ENCODE measurements around the gene BACE2.
"Not testable (repeated sequence)": the region's sequence is repeated elsewhere in the genome, so short reads cannot be mapped to it uniquely, and the experiment has no call there.

The BACE2 gene

DNA sequence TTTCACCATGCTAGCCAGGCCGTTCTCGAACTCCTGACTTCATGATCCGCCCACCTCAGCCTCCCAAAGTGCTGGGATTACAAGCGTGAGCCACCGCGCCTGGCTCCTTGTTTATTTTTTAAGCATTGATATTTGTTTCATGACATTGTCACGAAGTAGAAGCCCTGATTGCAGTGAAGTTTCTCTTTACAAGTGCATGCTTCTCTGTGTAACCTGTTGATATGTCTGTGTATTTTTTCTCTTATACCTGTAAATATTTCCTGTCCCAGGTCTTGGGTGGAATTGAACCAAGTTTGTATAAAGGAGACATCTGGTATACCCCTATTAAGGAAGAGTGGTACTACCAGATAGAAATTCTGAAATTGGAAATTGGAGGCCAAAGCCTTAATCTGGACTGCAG is 75.1 kb downstream of the BACE2 start:
- DNase-seq = no peak

DNA sequence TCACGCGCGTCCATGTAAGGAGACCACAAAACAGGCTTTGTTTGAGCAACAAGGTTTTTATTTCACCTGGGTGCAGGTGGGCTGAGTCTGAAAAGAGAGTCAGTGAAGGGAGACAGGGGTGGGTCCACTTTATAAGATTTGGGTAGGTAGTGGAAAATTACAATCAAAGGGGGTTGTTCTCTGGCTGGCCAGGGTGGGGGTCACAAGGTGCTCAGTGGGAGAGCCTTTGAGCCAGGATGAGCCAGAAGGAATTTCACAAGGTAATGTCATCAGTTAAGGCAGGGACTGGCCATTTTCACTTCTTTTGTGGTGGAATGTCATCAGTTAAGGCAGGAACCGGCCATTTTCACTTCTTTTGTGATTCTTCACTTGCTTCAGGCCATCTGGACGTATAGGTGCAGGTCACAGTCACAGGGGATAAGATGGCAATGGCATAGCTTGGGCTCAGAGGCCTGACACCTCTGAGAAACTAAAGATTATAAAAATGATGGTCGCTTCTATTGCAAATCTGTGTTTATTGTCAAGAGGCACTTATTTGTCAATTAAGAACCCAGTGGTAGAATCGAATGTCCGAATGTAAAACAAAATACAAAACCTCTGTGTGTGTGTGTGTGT is 76.4 kb downstream of the BACE2 start:
- DNase-seq = not testable (repeated sequence)

DNA sequence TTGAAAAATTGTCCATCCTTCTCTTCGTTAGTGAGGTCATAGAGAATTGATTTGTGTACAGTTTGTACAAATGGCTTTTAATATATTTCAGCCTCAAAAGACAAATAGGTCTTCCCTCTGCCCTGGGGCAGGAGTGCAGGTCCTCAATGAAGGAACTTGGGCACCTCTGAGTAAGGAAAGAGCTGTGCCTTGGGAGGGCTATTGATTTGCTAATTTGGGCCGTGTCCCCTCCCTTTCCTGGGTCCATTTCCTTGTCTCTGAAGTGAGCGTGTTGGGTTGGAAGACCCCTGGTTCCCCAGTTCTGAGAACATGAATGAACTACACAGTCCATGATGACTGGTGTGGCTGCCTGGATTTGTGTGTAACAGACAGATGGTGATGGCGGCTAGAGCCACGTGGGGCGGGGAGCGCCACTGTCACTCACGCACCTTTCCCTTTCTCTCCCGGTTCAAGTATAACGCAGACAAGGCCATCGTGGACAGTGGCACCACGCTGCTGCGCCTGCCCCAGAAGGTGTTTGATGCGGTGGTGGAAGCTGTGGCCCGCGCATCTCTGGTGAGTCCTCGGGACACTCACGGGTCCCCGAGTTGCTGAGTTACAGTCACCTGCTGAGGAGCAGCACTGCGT is 77.7 kb downstream of the BACE2 start:
- no peak for DNase-seq

DNA sequence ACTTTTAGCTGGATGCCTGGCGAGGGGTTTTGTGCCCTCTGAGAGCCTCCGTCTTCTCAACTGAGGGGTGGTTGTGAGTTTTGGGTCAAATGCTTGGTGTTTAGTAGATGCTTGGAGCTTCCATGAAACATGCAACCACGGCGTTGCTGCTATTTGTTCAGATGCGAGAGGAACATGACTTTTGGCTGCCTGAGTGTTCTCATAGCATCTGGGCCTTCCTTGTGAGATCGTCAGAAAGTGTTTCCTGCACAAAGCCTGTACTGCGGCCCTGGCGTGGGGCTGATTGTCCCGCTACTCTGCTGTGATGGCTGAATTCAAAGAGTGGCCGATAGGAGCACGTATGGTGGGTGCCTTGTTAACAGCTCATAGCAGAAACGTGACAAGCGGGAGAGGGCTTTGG is 78.8 kb downstream of the BACE2 start:
- no peak for DNase-seq

DNA sequence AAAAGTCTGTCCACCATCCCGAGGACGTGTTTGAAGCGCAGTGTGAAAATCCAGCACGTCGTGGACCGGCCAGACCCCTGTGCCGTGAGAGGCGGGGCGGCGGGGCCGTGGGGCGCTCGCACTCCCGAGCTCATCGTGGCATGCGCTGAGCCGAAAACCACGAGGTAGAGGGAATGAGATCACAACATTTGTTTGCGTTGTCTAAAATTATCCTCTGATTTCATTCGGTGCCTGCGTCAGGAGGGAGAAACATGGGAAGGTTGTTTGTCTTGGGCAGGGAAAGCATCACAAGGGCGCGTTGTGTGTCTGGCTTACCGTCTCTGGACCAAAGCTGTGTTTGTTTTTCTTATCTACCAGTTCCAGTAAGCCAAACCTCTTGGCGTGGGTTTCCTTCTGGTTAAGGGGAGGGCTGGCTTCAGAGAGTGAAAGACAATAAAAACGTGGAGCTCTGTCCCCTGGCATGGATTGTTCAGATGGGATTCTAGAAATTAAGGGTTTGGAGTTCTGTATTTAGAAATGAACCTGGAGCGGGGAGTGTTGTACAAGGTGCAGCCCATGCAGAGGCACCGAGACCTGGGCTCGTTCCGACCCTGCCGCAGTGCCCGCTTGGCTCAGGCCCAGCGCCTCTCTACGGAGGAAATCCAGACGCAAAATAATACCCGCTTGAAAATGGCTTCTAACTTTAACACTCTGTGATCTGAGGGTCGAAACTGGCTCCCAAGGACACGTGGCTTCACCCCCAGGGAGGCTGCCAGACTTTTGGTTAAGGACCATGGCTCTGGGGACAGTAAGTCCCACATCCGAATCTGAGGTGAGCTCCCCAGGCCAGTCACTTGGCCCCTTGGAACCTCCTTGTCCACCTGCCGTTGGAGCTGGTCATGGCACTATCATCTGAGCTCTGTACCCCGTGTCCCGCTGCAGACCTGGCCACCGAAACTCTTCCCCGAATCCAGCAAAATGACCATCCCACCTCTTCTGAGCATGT is 79.9 kb downstream of the BACE2 start:
- DNase-seq = no peak

DNA sequence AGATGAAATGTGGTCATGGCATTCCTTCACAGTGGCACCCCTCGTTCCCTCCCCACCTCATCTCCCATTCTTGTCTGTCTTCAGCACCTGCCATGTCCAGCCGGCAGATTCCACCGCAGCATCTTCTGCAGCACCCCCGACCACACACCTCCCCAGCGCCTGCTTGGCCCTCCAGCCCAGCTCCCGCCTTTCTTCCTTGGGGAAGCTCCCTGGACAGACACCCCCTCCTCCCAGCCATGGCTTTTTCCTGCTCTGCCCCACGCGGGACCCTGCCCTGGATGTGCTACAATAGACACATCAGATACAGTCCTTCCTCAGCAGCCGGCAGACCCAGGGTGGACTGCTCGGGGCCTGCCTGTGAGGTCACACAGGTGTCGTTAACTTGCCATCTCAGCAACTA is 81.5 kb downstream of the BACE2 start:
- DNase-seq = no peak

DNA sequence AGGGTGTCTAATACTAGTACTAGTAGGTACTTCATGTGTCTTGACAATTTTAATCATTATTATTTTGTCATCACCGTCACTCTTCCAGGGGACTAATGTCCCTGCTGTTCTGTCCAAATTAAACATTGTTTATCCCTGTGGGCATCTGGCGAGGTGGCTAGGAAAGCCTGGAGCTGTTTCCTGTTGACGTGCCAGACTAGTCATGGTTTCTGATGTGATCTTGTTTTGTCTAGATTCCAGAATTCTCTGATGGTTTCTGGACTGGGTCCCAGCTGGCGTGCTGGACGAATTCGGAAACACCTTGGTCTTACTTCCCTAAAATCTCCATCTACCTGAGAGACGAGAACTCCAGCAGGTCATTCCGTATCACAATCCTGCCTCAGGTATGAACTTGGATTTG is 82.6 kb downstream of the BACE2 start:
- no peak for DNase-seq

DNA sequence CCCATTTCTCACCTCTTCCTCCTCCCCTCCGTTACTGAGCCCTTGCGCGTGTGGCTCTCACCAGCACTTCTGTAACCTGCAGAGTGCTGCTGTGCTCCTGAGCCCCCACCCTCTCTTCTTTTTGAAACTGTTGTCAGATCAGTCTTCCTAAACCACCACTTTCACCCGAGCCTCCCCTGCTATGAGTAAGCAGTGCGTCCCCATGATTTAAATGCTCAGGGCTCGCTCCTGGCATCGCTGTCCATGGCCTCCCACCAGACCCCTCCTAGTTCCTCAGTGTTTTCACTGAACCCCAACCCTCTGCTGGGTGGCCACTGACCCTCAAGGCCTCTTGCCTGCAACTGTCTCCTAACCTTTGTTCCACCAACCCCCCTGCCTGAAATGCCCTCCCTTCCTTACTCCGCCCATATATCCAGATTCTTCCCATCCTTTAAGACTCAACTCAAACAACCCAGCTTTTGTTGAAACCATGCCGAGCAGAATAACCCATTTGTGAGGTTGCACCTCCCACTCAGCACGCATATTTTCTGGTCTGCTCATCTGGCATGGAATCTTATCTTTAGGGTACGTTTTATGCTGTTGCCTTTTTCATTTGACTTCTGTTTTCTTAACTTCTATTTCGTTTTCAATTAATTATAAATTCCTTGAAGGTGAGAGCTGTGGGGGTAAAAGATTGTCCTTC is 84.1 kb downstream of the BACE2 start:
- no peak for DNase-seq

DNA sequence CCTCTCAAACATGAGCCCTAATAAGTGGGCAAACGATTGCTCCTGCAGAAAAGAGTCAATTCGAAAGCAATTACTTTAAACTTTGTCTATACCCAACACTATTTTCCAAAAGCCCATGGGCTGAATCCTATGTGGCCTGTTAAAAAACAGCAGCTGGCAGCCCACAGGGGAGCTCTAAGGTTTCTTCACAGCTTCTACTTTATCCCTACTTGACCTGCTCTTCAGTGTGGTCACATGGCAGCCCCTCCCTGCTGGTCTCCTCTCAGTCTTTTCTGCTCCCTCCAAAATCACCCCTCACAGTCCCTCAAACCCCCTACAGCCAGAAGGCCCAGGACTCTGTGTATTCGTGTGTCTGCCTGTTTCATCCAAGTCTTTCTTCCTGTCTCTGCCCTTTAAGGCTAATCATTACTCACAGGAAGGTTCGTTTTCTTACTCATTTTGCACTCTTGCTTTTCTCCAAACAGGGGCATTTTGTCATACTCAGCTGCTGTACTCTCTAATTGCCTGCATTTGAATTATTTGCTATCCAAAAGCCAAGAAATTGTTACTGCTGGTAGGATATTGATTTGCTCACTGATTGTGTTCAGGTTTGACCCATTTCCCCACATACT is 86.2 kb downstream of the BACE2 start:
- DNase-seq = no peak

DNA sequence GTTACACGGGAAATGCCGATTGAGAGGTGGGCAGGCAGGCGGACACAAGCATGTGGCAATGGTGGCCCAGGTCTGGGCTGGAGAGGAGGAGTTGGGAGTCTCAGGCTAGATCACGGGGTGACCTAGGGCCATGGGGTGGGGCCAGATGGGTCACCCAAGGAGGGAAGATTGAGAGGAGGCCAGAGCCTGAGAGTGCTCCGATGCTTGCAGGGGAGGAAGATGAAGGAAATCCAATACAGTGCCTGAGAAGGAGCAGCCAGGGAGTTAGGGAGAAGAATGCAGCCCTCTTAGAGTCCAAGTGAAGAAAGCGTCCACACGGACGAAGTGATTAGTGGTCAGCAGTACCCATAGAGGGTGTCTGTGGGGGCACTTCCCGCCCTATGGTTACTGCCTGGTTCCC is 87.2 kb downstream of the BACE2 start:
- no peak for DNase-seq

DNA sequence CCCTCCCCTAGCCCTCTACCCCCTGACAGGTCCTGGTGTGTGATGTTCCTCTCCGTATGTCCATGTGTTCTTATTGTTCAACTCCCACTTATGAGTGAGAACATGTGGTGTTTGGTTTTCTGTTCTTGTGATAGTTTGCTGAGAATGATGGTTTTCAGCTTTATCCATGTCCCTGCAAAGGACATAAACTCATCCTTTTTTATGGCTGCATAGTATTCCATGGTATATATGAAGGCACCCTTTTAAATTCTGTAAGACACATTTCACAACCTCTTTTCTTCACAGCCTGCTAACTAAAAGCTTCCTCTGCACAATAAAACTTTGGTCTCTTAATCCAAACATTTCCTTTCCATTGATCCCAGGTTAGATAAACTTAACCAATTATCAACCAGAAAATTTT is 88.3 kb downstream of the BACE2 start:
- DNase-seq = not testable (repeated sequence)

DNA sequence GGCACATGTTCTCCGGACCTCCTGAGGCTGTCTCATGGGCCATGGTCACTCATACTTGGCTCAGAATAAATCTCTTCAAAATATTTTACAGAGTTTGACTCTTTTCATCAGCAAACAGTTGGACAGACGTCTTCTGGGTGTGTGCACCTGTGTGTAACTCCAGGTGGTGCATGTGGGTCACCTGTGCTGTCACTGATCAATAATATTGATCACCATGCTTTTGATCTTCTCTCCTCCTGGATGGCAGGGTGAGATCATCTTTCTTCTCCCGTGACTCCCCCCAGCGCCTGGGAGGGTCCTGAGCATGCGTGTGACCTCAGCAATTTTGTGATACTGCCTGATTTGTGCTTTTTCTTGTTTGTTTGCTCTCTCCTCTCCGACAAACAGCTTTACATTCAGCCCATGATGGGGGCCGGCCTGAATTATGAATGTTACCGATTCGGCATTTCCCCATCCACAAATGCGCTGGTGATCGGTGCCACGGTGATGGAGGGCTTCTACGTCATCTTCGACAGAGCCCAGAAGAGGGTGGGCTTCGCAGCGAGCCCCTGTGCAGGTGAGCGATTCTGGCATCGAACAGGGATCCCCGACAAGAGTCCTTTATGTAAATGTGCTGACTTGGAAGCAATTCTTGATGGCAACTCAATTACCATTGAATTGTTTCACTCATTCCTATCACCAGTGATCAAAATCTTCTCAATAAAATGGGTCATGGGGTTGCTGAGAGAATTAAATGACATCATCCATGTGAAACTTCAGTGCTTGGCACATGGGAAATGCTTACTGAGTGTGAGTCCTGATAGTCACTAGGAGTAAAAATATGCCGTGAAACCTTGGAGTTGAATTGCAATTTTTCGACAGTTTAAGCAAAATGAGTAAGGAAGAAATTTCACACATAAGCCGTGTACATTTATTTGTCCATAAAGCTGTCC is 89.1 kb downstream of the BACE2 start:
- no peak for DNase-seq

DNA sequence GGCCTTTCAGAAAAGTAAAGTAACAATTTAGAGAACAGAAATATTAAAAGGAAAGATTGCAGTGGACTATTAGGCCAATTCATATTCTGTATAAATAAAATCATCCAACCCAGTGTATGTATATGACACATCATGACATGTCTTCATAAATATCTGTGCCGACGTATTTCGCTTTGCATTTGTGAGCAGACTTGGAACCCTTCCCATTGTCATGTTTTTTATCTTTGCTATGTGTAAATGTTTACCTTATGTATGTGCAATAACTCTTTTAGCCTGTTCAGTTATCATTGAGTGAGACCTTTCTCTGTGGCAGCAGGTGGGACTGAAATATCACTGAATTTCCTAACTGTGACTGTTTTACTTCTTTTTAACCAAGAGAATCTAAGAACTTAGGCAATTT is 90.7 kb downstream of the BACE2 start:
- no peak for DNase-seq

DNA sequence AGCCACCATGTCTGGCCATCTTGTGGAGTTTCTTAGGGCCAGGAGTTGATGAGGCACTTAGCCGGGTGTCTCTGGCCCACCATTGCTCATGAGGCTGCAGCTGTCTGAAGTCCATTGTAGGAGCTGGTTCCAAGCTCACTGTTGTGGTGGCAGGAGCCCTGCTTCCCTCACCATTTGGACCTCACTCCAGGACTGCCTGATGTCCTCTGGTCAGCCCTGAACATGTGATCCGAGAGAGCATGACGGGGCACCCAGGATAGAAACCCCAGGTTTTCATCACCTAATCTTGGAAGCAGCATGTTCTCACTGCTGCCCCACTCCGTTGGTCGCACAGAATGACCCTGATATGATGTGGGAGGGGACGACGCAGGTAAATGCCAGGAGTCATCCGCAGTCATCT is 92.5 kb downstream of the BACE2 start:
- no peak for DNase-seq

DNA sequence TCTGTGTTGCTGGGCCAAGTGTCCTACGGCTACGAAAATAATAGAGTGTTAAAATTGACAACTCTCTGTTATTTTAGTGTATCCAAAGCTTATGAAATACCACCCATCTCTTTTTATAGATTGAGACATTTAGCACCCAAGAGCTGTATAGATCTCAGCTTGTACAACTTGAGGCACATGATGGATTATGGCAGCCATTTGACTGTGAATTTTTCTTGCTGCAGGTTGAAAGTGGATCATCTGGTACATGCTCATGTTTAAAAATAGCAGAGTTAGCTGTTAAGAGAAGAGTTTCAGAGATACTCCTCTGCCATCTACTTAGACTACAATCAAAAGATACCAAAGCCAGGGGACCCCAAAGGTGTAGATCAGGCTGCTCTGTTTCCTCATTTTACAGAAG is 99.4 kb downstream of the BACE2 start:
- no peak for DNase-seq

DNA sequence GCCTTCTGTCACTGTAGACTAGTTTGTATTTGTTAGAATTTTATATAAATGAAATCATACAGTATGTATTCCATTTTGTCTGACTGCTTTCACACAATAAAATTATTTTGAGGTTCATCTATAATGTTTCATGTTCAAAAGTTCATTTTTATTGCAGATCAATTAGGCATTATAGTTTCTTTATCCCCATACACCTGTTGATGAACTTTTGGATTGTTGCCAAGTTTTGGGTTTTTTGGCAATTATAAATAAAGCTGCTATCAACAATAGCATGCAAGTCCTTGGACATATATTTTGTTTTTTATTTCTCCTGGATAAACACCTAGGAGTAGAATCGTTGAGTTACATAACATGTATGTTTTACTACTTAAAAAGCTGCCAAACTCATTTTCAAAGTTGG is 101.6 kb downstream of the BACE2 start:
- DNase-seq = no peak

DNA sequence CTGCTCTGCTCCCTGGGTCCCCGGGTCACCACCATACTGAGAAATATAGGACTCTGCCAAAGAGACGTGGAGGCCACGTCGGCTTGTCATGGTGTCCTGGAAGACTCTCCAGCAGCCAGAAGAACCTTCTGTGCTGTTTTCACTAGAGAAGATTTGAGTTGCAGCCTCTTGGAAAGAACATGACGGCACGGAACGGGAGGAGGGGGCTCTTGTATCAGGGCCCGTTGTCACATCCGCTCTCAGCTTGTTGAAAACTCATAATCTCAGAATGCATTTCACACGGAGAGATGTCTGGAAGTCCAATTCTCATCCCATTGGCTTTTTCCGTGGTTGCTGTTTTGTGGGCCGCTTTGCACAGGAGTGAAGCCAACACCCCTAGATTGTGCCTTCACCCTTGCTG is 109.2 kb downstream of the BACE2 start:
- DNase-seq = no peak

DNA sequence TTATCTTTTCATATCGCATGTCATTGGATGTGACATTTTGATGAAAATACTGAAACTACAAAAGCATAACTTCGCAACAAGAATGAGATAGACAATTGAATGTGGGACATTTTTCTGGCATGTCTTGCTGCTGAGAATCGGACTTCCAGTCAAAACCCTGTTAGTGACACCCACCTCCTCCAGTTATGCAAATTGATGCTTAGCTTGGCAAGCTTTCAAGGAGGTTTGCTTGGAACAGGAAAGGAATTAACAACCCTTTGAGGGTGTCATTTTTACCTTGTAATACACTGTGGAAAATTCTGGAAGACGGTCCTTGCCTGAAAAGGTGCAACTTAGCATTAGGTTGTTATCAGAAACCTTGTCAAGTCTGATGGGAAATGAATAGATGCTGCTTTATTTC is 109.9 kb downstream of the BACE2 start:
- no peak for DNase-seq

DNA sequence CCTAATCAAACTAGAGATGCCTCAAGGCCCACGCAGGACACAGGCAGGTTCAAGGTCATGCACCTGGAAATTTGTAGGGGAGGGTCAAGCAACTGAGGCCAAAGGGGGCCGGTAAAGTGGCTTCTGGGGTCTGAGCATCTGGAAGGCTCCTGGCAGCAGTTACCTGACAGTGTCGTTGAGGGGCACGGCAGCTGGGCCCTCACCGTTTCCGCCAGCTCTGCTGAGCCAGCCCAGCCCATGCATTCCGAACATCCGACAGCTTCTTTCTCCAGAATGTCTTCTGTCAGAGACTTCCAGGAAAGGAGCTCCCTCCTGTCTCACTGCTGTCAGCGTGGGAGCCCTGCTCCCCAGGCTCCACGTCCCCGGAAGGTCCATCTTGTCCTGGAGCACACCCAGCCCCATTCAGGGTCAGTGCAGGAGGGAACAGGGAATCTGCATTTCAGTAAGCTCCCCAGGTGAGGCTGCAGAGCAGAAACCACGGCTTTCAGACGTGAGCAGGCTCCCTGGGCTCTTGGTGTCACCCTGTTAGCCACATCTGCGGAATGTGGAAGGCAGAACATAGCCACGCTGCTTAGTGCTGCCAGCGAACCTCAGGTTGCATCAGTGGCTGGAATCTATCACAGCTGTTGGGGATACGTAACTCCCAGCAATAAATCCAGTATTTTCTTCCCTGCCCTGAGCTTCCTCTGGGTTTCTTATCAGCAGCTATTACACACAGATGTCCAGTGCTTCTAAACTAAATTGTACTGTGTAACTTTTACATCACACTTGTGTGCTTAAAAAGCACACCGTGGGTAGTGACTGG is 112.4 kb downstream of the BACE2 start:
- no peak for DNase-seq

DNA sequence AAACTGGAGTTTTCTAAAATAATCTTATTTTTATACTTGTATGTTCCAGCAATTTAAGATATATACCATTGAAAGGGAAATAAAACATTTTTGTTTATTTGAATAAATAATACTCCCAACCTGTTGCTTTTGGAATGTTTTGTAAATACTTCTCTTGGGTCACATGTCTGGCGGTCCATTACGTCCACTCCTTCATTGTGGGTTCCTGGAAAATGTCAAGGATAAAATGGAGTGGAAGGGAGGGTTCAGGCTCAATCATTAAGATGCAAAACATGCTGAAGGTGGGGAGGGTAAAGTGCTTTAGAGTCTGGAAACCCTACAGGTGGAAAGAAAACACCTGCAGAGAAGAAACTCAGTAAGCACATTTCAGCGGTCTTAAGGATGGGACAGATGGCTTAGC is 114.5 kb downstream of the BACE2 start:
- no peak for DNase-seq
